Adrenal gland (tissue), 5 donors: Measurements from ENCODE around the gene HBA1.

Experiments
- CTCF ChIP-seq, 6 experiments: fragments of 450-650 bp in 4 of 6; fragments of 200-600 bp in 2 of 6; sonication (generic) in 1 of 6; IDR thresholded peaks; 1 replicate in 5 of 6; 2 replicates in 1 of 6; pipeline versions ENCODE4 v1.5.1 to v1.8.0; 2016 to 2021; ENCODE audit warnings: antibody characterized with exemption in 6 of 6, mild to moderate bottlenecking in 2 of 6, moderate library complexity in 1 of 6
- POLR2A ChIP-seq, 2 donors: fragments of 450-650 bp; IDR thresholded peaks; one replicate each; pipeline ENCODE4 v1.6.1; 2017; ENCODE audit warnings: antibody characterized with exemption in 2 of 2, mild to moderate bottlenecking in 2 of 2, moderate library complexity in 1 of 2
- donor health status: DM: no; HTN: no; CAD: no.

- TF ChIP-seq CTCF (IDR thresholded peaks at IDR 0.05), result no peak
- no peak for TF ChIP-seq POLR2A (IDR thresholded peaks at IDR 0.05)
Measured at GRCh38 chr16:165539-166374, 10.7 kb upstream of the HBA1 start, which contains the start of gene HBM.
